ENCODE results near the gene SEPSECS. TPM values are rescaled to one million over a fixed set of nuclear protein-coding genes. Genes with fewer than 3 reads are reported as not detected.

Gene SEPSECS
- total and polyA plus RNA-seq, 2 of the 13 experiments (the other 11 are each of a cell fraction or from before 2014, with no cell fraction given), result 9.4 to 14.3 TPM

DNA sequence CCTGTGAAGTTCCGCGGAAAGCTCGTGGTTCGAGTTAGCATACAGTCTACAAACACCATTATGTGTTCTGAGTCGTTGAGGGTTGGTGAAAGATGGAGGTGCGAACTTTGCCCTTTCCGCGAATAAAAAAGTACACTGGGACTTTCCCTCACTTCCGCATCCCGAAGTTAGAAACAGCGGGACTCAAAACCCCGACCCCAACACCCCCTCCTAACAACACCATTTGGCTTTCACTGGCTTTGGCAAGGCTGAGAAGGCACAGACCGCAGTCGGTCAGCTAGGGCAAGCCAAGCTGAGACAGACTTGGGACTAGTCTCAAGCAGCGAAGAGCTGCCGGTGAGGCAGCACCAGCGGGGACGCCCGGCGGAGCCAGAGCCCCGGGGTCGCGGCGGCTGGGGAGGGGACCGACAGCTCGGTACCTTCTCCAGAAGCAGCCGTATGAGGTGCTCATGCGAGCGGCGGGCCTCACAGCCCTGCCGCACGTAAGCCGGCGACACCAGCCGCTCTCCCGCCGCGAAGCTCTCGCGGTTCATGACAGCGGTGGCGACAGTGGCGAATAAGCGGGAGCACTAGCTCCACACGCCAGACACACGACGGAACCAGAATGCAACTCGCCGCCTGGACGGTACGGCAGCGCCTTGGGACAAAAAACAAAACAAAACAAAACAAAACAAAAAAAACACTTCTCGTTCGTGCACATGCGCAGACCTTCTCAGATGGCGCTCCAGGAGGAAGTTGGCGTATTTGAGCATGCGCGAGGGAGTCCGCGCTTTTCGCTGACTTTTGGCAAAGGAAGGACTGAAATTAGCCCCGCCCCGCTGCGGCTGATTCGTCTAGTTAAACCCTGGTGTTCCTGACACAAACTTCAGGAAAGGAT lies at the start of gene SEPSECS (continued):
- TF ChIP-seq MAFG (CRISPR knock-in tag; IDR thresholded peaks at IDR 0.05), result no peak
- TF ChIP-seq POLR2A (IDR thresholded peaks at IDR 0.05; ENCODE audit: insufficient read depth in 1 of 2, low read depth in 2 of 2, low read length in 2 of 2), result peak; percentile 81 to 91
- TF ChIP-seq ZNF878 (CRISPR knock-in tag; IDR thresholded peaks at IDR 0.05), result peak; percentile 25; the same call in 1 of the 2 replicates
- no peak for TF ChIP-seq ZSCAN22 (CRISPR knock-in tag; IDR thresholded peaks at IDR 0.05)
- no peak for TF ChIP-seq ZNF451 (CRISPR knock-in tag; IDR thresholded peaks at IDR 0.05)
- no peak for TF ChIP-seq ESRRA (CRISPR knock-in tag; IDR thresholded peaks at IDR 0.05; ENCODE audit: low read depth)
- TF ChIP-seq CSRNP2 (CRISPR knock-in tag; conservative IDR thresholded peaks at IDR 0.05; ENCODE audit: low read depth), result no peak
- no peak for TF ChIP-seq ARNT (IDR thresholded peaks at IDR 0.05)
- no peak for TF ChIP-seq NR2F1 (CRISPR knock-in tag; IDR thresholded peaks at IDR 0.05)
- TF ChIP-seq KDM1A (CRISPR knock-in tag; IDR thresholded peaks at IDR 0.05), result peak; percentile 54; the same call in 1 of the 2 replicates
- TF ChIP-seq EZH2 (conservative IDR thresholded peaks at IDR 0.05; ENCODE audit: low read depth, low read length), result no peak
- TF ChIP-seq, protein P1, sequence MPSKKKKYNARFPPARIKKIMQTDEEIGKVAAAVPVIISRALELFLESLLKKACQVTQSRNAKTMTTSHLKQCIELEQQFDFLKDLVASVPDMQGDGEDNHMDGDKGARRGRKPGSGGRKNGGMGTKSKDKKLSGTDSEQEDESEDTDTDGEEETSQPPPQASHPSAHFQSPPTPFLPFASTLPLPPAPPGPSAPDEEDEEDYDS (CRISPR knock-in tag; IDR thresholded peaks at IDR 0.05), result peak; percentile 95
- TF ChIP-seq, protein P2, sequence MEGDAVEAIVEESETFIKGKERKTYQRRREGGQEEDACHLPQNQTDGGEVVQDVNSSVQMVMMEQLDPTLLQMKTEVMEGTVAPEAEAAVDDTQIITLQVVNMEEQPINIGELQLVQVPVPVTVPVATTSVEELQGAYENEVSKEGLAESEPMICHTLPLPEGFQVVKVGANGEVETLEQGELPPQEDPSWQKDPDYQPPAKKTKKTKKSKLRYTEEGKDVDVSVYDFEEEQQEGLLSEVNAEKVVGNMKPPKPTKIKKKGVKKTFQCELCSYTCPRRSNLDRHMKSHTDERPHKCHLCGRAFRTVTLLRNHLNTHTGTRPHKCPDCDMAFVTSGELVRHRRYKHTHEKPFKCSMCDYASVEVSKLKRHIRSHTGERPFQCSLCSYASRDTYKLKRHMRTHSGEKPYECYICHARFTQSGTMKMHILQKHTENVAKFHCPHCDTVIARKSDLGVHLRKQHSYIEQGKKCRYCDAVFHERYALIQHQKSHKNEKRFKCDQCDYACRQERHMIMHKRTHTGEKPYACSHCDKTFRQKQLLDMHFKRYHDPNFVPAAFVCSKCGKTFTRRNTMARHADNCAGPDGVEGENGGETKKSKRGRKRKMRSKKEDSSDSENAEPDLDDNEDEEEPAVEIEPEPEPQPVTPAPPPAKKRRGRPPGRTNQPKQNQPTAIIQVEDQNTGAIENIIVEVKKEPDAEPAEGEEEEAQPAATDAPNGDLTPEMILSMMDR (CRISPR knock-in tag; IDR thresholded peaks at IDR 0.05), result peak; percentile 30
- TF ChIP-seq MAFK (conservative IDR thresholded peaks at IDR 0.05 in 1 of 2, IDR thresholded peaks at IDR 0.05 in 1 of 2; ENCODE audit: low read length in 2 of 2), result peak; percentile 65 to 72
- peak; percentile 57 for TF ChIP-seq ZNF441 (CRISPR knock-in tag; IDR thresholded peaks at IDR 0.05; ENCODE audit: borderline replicate concordance)
- TF ChIP-seq ATF7 (IDR thresholded peaks at IDR 0.05), result no peak
- TF ChIP-seq ATF7 (CRISPR knock-in tag; IDR thresholded peaks at IDR 0.05), result no peak
- TF ChIP-seq MED1 (CRISPR knock-in tag; IDR thresholded peaks at IDR 0.05), result peak; percentile 73
- TF ChIP-seq, protein P3, sequence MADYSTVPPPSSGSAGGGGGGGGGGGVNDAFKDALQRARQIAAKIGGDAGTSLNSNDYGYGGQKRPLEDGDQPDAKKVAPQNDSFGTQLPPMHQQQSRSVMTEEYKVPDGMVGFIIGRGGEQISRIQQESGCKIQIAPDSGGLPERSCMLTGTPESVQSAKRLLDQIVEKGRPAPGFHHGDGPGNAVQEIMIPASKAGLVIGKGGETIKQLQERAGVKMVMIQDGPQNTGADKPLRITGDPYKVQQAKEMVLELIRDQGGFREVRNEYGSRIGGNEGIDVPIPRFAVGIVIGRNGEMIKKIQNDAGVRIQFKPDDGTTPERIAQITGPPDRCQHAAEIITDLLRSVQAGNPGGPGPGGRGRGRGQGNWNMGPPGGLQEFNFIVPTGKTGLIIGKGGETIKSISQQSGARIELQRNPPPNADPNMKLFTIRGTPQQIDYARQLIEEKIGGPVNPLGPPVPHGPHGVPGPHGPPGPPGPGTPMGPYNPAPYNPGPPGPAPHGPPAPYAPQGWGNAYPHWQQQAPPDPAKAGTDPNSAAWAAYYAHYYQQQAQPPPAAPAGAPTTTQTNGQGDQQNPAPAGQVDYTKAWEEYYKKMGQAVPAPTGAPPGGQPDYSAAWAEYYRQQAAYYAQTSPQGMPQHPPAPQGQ (CRISPR knock-in tag; IDR thresholded peaks at IDR 0.05; ENCODE audit: borderline replicate concordance), result no peak
- no peak for TF ChIP-seq TERF1 (CRISPR knock-in tag; IDR thresholded peaks at IDR 0.05)
- TF ChIP-seq TOE1 (CRISPR knock-in tag; IDR thresholded peaks at IDR 0.05), result no peak
- peak; percentile 81; the same call in 1 of the 2 replicates for TF ChIP-seq ZNF160 (CRISPR knock-in tag; IDR thresholded peaks at IDR 0.05)
- TF ChIP-seq ZNF788 (CRISPR knock-in tag; IDR thresholded peaks at IDR 0.05; ENCODE audit: borderline replicate concordance), result peak; percentile 74; the same call in 1 of the 2 replicates
